Measurements from ENCODE around the gene HS2ST1.

GRCh38 chr1:87104945-87105344 lies 190.5 kb downstream of the HS2ST1 start:
- no peak for TF ChIP-seq EZH2 (IDR thresholded peaks at IDR 0.05; ENCODE audit: borderline replicate concordance, low read depth, low read length, poor library complexity, severe bottlenecking)
- TF ChIP-seq, protein P1, sequence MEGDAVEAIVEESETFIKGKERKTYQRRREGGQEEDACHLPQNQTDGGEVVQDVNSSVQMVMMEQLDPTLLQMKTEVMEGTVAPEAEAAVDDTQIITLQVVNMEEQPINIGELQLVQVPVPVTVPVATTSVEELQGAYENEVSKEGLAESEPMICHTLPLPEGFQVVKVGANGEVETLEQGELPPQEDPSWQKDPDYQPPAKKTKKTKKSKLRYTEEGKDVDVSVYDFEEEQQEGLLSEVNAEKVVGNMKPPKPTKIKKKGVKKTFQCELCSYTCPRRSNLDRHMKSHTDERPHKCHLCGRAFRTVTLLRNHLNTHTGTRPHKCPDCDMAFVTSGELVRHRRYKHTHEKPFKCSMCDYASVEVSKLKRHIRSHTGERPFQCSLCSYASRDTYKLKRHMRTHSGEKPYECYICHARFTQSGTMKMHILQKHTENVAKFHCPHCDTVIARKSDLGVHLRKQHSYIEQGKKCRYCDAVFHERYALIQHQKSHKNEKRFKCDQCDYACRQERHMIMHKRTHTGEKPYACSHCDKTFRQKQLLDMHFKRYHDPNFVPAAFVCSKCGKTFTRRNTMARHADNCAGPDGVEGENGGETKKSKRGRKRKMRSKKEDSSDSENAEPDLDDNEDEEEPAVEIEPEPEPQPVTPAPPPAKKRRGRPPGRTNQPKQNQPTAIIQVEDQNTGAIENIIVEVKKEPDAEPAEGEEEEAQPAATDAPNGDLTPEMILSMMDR (conservative IDR thresholded peaks at IDR 0.05; ENCODE audit: low read depth, low read length): no peak

All from A673 (cell line).